GM12874 (cell line): ENCODE data around the gene CMSS1.
A peak's percentile ranks its signal among the peaks of the same experiment; 100 is the strongest.

ENCODE experiments used
- TF ChIP-seq, protein P1 (sequence below): IDR thresholded peaks from 2 replicates; pipeline ENCODE4 v1.5.1; 2011; ENCODE audit warnings: low read depth, mild to moderate bottlenecking, control low read depth, low read length, moderate library complexity; ENCODE audit not compliant: insufficient read depth

CMSS1 gene

GRCh38 chr3:99838755-99839154 lies 21.1 kb downstream of the CMSS1 start:
- TF ChIP-seq, protein P1, sequence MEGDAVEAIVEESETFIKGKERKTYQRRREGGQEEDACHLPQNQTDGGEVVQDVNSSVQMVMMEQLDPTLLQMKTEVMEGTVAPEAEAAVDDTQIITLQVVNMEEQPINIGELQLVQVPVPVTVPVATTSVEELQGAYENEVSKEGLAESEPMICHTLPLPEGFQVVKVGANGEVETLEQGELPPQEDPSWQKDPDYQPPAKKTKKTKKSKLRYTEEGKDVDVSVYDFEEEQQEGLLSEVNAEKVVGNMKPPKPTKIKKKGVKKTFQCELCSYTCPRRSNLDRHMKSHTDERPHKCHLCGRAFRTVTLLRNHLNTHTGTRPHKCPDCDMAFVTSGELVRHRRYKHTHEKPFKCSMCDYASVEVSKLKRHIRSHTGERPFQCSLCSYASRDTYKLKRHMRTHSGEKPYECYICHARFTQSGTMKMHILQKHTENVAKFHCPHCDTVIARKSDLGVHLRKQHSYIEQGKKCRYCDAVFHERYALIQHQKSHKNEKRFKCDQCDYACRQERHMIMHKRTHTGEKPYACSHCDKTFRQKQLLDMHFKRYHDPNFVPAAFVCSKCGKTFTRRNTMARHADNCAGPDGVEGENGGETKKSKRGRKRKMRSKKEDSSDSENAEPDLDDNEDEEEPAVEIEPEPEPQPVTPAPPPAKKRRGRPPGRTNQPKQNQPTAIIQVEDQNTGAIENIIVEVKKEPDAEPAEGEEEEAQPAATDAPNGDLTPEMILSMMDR: no peak

DNA sequence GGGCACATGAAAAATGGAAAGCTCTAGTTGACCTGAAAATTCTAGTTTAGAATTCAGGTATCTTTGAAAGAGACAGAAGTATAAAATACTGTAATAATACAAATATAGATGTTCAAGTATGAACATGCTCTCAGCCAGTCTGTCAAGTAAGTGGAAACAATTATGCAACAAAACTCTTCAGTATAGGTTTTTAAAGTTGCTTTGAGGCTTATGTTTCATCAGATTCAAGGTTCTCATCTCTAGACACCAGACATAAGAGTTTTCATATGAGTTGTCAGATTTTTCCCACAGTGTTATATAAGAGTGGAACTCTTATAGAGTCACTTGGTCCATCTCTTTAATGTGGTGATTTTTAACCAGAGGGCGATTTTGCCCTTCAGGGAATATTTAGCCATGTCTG lies 22.0 kb downstream of the CMSS1 start:
- TF ChIP-seq, protein P1: no peak

- TF ChIP-seq, protein P1: peak; percentile 45; the same call in 1 of the 2 replicates
Observed at GRCh38 chr3:99842826-99843589, 25.3 kb downstream of the CMSS1 start.

GRCh38 chr3:99843590-99844258 lies 26.1 kb downstream of the CMSS1 start:
- TF ChIP-seq, protein P1: no peak

DNA sequence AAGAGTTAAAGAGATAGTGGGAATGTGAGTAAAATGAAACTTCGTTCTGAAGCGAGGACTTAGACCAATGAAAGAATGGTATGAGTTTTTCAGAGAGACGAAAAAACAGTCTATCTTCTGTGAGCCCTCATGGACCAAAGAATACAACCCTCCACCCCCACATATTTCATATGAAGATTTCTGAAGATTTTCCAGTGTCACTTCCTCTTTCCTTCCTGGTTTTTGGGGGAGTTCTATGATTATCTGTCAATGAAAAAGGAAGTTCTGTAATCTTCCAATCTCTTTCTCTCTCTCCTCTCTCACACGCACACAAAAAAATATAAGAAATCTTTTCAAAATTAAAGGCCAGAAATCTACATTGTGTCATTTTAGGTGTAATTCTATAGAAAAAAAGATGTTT lies 27.7 kb downstream of the CMSS1 start:
- TF ChIP-seq, protein P1: no peak

DNA sequence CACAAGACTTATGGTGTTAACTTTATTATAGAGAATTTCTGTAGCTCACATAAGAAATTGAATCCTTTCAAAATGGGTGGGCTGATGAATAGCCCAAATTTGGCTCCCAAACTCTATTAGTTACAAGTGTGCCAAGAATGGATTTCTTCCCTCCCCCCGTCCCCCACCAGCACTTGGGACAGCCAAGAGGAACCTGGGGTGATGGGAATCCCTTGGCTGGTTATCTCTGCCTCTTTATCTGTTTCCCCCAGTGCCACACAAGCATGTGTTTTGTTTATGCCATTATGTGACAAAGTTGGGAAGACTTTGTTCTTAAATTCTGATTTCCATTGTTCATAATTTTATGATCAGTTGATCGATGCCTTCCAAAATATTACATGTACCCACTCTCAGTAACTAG lies 28.3 kb downstream of the CMSS1 start:
- TF ChIP-seq, protein P1: no peak

DNA sequence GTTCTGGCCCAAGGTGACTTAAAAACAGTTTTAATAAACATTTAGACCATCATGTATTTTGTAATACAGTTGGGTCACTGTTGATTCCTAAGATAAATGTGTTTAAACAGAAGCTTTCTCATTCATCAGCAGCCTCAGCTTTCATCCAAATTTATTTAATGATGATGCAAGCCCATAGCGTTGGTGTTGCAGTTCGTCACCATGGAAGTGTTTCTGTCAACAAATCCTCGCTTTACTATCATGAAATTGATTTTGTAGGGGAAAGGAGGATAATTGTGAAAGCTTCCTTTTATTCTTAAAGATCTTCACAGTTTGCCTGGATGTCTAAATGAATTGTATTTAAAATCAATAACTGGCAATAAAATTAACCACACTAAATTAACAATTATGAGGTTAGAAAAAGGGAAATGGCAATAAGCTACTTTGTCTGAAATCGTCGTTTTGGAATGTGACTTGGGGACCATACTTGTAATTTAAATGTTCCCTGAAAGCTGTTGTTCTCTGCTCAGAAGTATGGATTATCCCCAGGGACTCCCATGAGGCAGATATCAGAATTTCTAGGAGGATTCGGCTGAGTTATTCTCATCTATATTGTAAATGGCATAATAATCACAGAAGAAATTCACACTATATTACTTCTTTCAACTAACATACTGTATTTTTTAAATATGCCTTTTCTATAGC lies 29.0 kb downstream of the CMSS1 start:
- TF ChIP-seq, protein P1: no peak
